ENCODE data around the gene DISP3.

Gene DISP3

DNA sequence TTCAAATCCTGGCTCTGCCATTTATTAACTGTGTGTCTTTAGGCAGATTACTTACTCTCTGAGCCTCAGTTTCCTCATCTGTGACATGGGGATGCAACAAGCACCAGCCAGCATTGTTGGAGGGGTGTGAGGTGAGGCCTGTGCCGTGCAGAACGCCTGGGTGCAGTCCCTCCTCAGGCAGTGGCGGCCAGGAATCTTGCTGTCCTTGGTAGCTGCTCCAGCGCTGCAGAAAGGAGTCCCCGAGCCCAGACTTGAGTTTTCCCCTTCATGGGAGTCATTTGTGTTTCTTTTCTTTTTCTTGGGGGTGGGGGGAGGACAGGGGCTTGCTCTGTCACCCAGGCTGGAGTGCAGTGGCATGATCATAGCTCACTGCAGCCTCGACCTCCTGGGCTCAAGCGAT, 46.6 kb downstream of the DISP3 start:
- no peak for TF ChIP-seq CTCF (IDR thresholded peaks at IDR 0.05; ENCODE audit: low read depth, low read length)
- H3K4me3 ChIP-seq (ENCODE audit: low read depth, low read length) = no peak overlapping the region

DNA sequence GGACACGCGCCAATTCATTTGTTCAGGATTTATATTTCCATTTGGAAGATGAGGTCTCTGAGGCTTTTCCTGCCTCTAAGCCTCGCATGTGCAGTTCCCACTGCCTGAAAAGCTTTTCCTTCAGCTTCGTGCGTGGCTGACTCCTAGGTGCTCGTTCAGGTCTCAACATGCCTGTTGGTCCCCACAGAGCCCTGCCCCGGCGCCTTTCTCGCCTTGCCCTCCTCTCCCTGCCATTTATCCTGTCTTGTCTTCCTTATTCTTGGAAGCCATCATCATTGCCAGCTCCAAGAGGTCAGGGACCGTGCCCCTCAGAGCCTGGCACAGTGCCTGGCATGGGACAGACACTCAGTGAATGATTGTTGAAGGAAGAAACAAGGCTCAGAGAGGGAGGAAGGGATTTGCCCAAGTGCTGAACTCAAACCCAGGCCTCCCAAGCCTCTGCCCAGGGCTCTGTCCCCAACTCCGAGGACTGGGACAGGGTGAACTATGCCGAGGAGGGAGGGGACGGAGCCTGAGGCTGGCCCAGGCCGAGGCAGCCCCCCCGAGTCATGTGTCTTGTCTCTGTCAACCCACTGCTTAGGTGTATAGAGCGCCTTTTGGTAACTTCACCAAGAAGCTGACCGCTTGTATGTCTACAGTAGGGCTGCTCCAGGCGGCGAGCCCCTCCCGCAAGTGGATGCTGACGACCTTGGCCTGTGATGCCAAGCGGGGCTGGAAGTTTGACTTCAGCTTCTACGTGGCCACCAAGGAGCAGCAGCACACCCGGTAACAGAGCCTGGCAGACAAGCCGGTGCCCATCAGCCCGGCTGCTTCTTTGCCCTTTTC, 47.3 kb downstream of the DISP3 start:
- no peak overlapping the region for H3K4me3 ChIP-seq (ENCODE audit: low read depth, low read length)
- TF ChIP-seq CTCF (IDR thresholded peaks at IDR 0.05; ENCODE audit: low read depth, low read length) = no peak

GRCh38 chr1:11527541-11528452, 48.8 kb downstream of the DISP3 start:
- no peak for TF ChIP-seq CTCF (IDR thresholded peaks at IDR 0.05; ENCODE audit: low read depth, low read length)
- no peak overlapping the region for H3K4me3 ChIP-seq (ENCODE audit: low read depth, low read length)

DNA sequence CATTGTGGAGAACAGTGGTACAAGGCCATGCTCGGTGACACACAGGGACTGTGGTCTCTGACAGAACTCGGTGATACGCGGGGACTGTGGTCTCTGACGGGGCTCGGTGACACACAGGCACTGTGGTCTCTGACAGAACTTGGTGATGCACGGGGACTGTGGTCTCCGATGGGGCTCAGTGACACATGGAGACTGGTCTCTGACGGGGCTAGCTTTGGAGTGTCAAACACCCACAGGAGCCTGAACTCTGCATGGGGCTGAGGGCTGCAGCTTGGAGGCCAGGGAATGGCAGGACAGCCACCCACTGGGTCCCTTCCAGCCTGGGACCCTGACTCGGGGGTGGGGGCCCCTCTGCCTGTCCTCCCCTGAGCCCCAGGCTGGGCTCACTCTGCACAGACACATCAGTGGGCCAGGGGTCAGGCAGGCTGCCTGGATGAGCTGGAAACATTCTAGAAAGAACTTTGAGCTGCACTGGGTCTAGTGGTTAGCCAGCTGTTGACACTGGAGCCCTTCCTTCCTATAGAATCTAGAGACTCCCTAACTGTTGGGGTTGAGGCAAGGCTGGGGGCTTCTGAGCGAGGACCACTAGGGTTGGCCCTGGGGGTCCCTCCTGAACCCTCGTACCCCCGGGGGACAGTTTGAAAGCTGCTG, 49.8 kb downstream of the DISP3 start:
- no peak for TF ChIP-seq CTCF (IDR thresholded peaks at IDR 0.05; ENCODE audit: low read depth, low read length)
- H3K4me3 ChIP-seq (ENCODE audit: low read depth, low read length) = no peak overlapping the region

DNA sequence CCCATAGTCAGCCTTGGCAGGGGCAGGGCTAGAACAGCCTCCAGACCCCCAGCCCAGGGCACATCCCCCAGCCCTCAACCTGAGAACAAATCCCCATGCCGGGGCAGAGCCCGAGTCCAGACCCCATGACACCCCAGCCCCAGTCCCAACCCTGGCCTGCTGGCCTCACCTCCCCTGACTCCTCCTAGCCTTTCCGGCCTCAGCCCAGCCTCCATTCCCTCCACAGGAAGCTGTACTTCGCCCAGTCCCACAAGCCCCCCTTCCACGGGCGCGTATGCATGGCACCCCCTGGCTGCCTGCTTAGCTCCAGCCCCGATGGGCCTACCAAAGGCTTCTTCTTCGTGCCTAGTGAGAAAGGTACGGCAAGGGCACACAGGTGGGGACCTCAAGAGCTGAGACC, 50.4 kb downstream of the DISP3 start:
- TF ChIP-seq CTCF (IDR thresholded peaks at IDR 0.05; ENCODE audit: low read depth, low read length) = no peak
- no peak overlapping the region for H3K4me3 ChIP-seq (ENCODE audit: low read depth, low read length)

DNA sequence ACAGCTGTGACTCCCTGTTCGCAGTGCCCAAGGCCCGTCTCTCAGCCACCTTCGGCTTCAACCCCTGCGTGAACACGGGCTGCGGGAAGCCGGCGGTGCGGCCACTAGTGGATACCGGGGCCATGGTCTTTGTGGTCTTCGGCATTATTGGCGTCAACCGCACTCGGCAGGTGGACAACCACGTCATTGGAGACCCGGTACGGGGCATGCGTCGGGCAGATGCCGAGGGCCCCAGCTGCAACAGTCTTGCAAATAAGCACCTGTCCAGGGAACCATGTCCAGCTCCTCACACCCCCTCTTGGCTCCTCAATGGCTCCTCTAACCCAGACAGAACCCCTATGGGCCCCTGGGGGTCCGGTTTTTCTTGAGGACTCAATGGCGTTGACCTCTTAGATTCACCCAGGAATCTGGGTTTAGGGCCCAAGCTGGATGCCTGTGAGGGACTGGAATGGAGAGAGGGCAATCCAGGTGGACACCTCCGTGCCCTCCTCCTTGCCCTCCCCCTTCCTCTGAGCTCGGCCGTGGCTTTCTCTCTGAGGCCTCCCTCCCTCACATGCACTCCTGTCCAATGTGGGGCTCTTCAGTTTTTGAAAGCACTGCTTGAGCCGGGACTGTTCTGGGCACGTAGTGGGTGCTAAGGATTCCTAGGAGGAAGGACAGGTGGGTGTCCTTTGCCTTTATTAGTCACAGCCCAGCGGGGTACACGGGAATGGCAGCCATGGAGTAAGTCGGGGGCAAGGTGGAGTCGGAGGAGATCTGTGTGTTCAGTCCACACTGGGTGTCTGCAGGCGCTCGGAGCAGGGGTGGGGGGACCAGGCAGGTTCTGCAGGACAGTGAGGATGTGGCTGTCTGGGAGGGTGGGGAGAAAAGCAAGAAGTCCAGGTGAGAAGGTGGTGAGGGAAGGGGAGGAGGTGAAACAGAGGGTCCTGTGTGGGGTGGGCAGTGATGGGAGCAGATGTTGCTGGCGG, 51.1 kb downstream of the DISP3 start:
- TF ChIP-seq CTCF (IDR thresholded peaks at IDR 0.05; ENCODE audit: low read depth, low read length) = no peak
- no peak overlapping the region for H3K4me3 ChIP-seq (ENCODE audit: low read depth, low read length)
